RPMI8226 (cell line): ENCODE measurements around the gene CFAP57.

Source experiments
- DNase-seq: peaks from one replicate; pipeline ENCODE4 v3.0.0-alpha.2; 2015

Gene CFAP57

DNA sequence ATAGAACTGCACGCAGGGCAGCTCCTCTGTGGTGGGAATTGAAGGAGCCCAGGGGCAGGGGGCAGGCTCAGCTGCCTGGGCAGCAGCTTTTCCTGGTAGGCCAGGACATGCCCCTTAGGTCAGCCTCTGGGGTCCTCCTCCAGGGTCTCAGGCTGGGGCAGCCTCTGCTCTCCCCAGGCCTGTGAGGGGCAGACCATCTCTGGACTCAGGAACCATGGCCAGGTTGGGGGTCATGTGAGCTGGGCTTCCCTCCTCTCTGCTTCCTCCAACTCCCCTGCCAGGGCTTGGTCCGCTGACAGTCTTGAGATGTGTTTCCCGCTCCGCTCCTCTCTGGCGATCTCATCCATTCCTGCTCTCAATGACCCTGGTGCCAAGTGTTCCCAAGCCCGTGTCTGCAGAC is 107.5 kb downstream of the CFAP57 start:
- no peak for DNase-seq

- DNase-seq = no peak
These were observed 108.6 kb downstream of the CFAP57 start for GRCh38 chr1:43280692-43281091.

DNA sequence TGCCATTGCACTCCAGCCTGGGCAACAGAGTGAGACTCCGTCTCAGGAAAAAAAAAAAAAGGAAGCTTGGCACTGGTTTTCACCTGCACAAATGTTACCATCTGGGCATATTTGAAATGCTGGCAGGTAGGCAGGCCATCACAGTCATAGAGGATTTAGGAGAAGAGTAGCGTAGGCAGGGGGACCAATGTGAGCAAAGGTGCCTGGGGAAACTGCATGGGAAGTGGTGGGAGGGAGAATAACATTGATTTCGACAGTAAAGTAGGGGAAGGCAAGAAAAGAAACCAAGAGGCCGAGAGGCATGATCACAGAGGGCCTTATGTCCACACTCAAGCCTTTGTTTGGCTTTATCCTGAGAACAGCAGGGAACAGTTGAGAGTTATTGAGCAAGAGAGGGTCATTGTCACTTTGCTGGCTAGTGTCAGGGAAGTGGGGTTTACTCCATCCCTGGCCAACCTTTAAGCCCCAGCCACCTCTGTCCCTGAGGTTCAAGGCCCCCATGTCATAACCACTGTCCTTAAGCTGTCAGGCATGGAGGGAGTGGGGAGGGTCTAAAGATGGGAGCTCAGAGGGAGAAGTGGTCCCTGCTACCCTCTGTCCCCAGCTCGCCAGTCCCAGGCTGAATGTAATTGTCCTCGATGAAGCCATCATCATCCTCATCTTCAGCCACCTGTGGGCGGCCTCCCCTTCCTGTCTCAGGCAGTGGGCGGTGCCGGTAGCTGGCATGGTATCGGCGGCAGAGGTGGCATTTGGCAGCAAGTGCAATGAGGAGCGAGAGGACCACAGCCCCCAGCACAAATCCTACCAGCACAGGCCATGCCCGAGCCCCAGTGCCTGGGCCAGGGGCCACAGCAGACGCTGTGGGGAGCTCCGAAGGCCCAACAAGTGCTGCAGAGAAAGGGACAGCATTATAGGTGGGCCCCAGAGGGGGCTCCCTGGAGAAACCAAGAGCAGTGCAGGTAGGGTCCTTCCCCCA is 110.4 kb downstream of the CFAP57 start:
- DNase-seq = no peak

DNA sequence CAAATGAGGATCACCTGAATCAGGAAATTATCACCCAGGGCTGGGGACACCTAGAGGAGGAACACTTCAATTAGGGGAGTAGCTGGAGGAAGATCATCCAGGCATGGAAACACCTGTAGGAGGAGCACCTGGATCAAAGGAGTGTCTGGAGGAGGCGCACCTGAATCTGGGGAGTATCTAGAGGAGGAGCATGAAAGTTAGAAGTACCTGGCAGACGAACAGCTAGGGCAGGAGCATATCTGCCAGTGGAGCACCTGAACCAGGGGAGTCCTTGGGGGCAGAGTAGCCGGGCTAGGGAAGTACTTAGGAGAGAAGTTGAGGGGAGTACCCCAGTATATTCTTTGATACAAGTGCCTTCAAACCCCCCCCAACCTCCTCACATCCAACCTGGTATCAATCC is 111.9 kb downstream of the CFAP57 start:
- DNase-seq = no peak

DNA sequence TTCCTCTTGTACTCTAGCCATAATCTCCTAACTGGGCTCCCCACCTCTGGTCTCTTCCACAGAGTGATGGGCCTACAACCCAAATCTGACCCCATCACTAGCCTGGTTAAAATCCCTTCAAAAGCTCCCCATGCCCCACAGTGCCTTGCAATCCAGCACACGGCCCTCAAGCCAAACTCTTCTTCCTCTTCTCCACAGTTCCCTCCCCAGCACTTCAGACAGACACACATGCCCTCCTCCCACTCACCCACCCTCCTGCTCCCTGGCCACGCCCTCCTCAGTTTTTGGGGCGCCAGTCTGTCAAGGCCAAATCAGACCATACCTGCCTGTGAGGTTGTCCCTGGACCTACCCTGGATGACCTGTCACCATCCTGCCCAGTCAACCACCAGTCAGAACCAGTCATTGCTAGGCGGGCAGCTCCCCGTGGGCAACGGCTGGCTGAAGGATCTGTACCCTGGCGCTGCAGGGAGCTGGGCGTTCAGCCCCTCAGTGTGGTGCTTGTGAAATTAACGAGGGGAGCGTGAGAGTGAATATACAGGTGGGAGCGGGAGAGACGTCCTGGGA is 112.5 kb downstream of the CFAP57 start:
- no peak for DNase-seq

- peak; percentile 86 for DNase-seq
These were observed 113.3 kb downstream of the CFAP57 start, which contains the start of gene C1orf210 for GRCh38 chr1:43285269-43285990. TSS of gene C1orf210 (minus strand) at chr1:43285581. CDS start at chr1:43283270, 2,311 bp downstream.

- DNase-seq = no peak
These were observed 114.0 kb downstream of the CFAP57 start for GRCh38 chr1:43286115-43286514.

GRCh38 chr1:43286533-43286932 is 114.4 kb downstream of the CFAP57 start:
- DNase-seq = no peak

- no peak for DNase-seq
These were observed 116.1 kb downstream of the CFAP57 start for GRCh38 chr1:43288058-43288784.

- no peak for DNase-seq
These were observed 116.9 kb downstream of the CFAP57 start for GRCh38 chr1:43288785-43289706.

DNA sequence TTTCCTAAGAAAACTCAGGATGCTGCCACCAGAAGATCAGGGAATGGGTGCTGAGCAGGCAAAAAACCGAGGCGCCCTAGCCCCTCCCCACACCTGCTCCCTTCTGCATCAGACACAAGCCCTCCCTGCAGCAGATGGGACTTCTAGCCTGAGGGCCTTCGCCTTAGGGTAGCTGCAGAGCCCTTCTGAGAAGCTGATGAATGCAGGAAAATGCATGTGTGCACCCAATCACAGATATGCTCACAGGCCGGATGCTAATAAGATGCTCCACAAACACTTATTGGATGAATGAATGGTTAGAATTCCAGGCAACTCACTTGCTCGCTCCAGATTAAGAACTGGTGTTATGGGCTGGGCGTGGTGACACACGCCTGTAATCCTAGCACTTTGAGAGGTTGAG is 120.1 kb downstream of the CFAP57 start:
- DNase-seq = peak; percentile 19

- DNase-seq = no peak
These were observed 120.5 kb downstream of the CFAP57 start for GRCh38 chr1:43292679-43293078.

- DNase-seq = no peak
These were observed 121.0 kb downstream of the CFAP57 start for GRCh38 chr1:43293176-43293575.

GRCh38 chr1:43293896-43294760 is 122.0 kb downstream of the CFAP57 start:
- DNase-seq = no peak

GRCh38 chr1:43294761-43295160 is 122.6 kb downstream of the CFAP57 start:
- no peak for DNase-seq

DNA sequence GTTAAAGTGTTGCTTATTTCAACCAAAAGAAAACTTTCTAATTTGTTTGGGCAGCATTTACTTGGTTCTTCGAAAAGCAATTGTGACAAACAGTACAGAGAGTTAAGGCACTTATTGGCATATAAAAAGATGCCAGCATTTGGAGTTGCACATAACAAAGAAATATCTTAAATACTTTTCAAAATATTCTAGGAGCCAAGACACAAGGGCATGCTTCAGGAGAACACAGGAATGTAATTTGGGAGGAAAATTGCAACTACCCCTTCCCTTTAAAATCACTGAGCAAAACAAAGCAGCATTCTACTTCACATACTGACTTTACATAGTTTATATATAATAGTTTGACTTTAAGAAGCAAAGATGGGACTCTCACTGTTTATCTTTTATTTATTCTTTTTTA is 124.1 kb downstream of the CFAP57 start:
- DNase-seq = no peak

GRCh38 chr1:43298055-43298454 is 125.9 kb downstream of the CFAP57 start:
- DNase-seq = no peak

DNA sequence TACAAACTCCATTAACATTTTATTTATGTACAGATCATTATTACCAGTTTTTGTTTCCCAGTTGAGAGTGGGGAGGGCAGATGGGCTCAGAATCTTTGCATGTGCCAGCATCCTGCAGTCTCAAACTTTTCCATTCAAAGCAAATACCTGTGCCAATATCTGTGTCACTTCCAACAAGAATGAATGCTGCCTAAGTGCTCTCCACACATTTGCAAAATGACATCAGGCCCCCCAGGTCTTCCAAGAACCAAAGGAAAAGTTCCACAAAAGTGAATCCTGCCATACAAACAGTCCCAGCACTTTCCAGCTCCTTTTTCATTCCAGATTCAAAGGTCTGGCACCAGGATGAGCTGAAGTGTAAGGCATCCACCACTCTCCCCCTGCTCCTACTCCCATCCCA is 127.0 kb downstream of the CFAP57 start:
- DNase-seq = no peak

- no peak for DNase-seq
These were observed 128.4 kb downstream of the CFAP57 start, which contains the start of gene TIE1 for GRCh38 chr1:43300378-43301094. TSS of gene TIE1 (plus strand) at chr1:43300982. CDS start at chr1:43301072, 90 bp downstream.

GRCh38 chr1:43302201-43302600 is 130.1 kb downstream of the CFAP57 start:
- no peak for DNase-seq
